Stimulated activated CD4-positive, alpha-beta T cell treated with anti-CD3 and anti-CD28 coated beads, Interleukin-4, amount 100 ng/mL, for 1 hour (primary cell): ENCODE measurements around the gene APLP2.
"Not testable (repeated sequence)": the region's sequence is repeated elsewhere in the genome, so short reads cannot be mapped to it uniquely, and the experiment has no call there.

ENCODE experiments used
- DNase-seq: peaks from one replicate; pipeline ENCODE4 v3.0.0-alpha.2; 2020

APLP2 gene

DNA sequence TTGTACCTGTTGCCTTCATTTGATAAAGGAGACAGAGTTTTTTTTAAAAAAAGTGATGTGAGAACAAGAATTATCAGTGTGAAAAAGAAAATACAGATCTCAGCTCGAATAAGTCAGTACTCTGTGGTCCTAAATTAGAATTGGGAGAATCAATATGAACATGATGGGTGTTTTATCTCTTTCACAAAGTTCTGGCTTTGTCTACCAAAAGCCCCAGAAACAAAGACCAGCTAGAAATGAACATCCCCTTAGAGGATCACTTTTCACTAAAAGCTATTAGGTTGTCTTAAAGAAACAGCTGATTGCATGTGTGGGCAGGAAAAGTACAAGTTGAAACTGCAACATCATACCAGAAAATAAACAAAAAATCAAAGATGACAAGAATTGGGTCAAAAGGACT is 81.5 kb downstream of the APLP2 start:
- DNase-seq = no peak

DNA sequence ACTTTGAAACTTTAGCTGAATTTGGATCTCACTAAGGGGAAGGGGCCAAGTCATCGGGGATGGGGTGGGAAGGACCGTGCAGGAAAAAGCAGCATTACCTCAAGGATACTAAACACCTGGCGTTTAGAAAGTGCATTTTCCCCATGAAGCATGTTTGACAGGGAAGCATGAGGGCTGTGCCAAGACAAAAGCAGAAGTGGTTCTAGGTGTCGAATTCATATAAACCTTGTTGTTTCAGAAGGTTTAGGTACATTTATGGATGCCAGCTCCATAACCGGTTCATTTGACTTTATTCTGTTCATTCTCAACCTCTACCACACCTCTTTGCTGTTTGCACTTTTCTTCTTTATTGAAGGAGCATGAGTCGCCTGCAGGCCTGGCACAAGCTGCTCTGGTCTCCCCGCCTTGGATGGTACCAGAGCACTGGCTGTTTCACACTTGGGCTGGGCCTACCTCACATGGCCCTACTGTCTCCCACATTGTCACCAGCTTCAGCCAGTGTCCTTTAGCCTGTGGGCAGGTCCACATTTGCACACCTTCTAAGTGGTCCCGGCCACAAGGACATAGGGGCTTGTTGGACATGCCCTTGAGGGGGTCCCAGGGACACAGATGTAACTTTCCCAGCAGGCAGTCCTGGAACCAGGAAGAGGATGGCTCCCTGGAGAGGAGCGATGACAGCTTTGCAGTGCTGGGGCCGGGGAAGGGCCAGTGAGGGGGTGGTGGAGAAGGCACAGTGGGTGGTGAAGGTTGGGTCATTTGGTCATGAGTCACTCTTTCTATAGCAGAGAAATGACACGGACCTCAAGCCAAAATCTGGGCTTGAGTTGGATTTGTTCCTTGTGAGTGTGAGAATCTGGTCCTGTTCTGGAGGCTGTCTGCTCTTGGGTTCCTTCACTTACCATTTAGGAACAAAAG is 86.7 kb downstream of the APLP2 start:
- DNase-seq = no peak

DNA sequence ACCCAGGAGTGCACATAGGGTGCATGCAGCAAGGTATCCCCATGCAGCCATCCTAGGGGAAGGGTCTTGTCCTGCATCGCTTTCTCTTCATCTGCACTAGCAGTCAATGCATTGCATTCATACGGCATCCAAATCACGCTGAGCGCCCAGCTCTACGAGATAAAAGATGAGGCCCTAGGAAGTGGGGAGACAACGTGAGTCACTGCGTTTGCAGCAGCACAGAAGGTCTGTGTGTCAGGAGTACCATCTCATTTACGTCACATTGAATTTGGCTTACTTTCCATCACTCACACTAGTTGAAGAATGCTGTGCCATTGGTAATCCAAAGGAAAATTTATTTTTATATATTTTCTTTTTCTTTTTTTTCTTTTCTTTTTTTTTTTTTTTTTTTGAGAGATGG is 87.4 kb downstream of the APLP2 start:
- no peak for DNase-seq

DNA sequence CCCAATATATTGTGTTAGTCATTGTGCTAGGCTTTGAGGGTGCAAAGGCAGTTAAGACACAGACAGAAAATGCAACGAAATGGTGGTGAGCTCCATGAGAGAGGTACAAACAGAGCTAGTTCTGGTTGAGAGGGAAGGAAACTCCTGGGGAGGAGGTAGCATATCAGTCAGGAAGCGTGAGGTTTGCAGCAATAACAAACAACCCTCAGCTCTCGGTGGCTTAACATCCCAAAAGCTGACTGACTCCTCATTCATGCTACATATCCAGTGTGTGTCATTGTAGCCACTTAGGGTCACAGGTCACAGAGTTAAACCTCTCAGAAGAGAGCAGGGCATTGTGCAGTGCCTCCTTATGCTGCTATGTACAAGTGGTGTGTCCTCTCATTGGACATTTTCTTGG is 88.1 kb downstream of the APLP2 start:
- no peak for DNase-seq

DNA sequence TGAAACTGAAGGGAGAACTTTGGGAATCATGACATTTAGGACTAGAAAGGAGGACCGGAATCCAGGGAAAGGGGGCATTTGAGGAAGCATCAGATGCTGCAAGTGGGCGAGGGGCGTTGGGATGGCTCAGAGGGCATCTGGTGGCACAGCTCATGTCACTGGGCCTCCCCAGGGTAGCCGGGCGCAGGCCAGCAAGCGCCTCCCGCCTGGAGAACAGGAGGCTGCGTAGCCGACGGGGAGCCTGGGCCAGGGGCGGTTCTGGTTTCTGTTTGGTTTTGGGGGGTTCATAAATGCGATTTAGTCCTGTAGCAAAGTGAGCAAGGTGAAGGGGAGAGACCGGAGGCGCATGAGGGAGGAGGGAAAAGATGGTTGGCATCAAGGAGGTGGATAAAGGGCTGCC is 89.4 kb downstream of the APLP2 start:
- DNase-seq = no peak

DNA sequence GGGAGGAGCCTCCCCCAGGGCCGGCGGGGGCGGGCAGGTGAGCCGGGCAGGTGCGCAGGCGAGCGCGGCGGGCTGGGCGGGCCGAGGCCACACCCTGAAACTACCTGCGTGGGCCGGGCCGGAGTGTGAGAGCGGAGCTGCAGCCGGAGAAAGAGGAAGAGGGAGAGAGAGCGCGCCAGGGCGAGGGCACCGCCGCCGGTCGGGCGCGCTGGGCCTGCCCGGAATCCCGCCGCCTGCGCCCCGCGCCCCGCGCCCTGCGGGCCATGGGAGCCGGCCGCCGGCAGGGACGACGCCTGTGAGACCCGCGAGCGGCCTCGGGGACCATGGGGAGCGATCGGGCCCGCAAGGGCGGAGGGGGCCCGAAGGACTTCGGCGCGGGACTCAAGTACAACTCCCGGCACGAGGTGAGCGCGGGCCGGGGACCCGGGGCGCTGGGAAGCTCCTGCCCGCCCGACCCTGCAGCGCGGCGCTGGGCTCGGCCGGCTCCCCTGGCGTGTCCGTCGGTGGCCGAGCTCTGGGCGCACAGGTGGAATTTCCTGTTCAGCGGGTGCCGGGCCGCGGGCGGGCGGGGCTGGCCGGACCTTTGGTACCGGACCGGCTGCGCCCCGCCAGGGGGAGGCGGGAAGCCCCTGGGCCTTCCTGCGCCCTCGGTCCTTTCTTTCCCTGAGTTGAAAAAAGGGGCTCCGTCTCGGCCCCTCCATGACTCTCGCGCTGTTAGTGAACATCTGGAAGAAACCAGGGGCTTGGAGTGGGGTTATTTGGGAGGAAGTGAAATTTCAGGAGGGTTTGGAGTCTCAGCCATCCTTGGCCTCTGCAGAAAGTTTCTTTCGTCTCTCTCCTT is 90.2 kb downstream of the APLP2 start, which contains the start of gene ST14:
Gene ST14, plus strand, starts transcription at position 126 of the 841 bp plus-strand sequence. Its CDS starts 198 bp downstream, at position 324.
- DNase-seq = no peak

DNA sequence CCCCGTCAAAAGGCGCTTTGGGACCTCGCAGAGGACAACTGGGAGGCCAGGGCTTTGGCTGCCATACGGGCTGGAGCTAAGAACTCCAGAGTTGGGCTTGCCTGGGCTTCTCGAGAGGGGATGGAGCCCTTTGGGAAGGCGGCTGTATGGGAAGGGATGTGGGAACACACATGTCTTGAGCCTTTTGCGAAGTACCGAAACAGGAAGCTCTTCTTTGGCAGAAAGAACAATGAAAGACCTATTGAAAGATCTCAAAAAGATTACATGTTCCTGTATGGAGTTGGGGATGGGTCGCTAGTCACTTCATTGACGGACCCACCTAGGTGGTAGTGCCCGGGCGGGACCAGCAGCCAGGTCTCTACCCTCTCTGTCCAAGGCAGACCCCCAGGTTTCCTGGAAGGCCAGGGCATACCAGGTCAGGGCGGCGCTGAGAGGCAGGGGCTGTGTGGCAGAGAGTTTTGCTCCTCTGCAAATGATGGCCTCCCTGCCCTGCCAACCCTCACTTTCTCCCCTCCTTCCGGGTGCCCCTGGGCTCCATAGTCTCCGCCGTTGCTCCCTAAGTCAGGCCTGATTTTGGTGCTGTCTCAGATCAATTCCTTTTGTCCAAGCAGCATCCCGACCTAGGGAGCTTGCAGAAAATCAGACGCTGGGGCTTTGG is 90.9 kb downstream of the APLP2 start:
- no peak for DNase-seq

DNA sequence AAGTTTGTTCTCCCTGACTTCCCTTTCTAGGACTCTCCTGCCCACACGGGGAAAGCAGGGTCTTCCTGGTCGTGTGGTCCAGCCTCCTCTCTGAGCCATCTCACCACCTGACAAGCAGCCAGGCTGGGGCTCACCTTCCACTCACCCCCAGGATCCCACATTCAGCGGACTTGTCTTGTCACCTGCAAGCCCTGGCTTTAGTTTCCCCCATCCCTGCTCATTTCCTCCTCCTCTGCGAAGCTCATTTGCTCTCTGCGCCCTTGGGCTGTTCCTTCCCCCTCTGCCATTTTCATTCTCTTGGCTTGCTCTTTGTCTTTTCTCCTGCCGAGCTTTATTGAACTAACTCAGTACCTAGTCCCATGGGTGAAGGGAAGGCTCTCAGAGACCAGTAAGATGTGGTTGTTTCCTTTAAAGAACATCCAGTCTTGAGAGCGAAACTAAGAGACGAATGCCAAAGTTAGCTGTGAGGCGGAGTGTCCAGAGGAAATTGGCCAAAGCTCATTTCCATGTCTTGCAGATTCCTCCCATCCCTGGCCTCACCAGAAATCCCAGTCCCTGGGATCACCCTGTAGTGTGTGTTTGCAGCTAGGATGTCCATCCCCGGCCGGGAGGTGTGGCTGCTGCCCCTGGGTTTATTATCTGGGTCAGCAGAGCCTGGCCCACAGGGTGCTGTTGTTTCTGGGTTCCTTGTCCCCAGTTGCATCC is 91.9 kb downstream of the APLP2 start:
- DNase-seq = no peak

DNA sequence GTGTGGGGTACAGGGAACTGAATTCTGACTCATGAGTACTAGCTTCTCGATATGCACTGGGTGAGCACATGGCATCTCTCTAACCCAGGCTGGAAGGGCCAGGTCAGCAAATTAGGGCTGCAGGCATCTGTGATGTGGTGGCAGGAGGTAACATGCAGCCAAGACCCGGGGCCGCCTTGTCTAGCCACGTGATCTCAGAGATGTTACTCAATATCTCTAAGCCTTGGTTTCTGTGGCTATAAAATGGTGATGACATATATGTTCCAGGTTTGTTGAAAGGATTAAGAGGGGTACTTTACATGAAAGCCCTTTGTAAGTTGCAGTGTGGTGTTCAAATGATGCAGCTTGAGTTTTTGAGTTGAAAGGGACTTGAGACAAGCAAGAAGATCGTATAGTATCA is 93.0 kb downstream of the APLP2 start:
- no peak for DNase-seq

DNA sequence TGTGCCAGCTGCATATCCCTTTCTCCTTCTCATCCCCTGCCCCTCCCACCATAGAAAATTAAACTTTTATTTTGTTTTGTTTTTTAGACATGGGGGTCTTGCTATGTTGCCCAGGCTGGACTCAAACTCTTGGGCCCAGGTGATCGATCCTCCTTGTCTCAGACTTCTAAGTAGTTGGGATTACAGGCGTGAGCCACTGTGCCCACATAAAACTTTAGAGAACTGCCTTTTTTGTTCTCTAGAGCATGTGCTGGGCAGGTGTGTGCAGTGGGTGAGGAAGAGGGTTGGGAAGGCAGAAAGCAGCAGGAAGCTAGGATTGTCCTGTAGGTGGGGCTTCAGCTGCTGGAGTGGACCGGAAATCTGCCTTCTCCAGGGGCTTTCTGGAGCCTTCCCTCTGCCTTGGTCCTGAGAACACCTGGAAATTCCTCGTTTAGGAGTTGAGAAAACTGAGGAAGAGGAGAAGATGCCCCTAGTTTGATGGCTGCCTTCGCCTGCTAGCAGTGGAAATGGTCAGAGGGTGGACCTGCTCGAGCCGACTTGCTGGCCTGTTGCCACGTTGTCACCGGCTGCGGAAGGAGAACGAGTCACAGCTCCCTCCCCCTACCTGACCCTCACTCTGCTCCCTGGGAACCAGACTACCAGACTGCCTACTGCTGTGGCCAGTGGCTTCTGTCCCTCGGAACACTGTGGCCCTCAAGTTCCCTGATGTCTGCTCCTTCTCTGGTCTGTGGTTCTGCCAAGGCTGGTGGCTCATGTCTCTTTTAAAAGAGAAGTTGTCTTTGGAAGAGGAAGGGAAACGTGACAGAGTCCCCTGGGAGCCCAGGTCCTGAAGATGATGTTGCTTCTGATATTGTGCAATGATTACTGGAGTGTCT is 93.9 kb downstream of the APLP2 start:
- no peak for DNase-seq

DNA sequence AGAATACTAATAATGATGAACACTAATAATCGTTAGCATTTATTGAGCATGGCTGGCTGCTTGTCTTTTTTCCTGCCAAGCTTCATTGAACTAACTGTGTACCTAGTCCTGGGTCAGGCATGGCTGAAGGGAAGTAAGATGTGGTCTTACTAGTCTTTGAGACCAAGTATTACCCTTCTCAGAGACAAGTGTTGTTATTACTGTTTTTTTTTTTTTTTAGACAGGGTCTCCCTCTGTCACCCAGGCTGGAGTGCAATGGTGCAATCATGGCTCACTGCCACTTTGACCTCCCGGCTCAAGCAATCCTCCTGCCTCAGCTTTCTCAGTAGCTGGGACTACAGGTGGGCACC is 94.5 kb downstream of the APLP2 start:
- no peak for DNase-seq

DNA sequence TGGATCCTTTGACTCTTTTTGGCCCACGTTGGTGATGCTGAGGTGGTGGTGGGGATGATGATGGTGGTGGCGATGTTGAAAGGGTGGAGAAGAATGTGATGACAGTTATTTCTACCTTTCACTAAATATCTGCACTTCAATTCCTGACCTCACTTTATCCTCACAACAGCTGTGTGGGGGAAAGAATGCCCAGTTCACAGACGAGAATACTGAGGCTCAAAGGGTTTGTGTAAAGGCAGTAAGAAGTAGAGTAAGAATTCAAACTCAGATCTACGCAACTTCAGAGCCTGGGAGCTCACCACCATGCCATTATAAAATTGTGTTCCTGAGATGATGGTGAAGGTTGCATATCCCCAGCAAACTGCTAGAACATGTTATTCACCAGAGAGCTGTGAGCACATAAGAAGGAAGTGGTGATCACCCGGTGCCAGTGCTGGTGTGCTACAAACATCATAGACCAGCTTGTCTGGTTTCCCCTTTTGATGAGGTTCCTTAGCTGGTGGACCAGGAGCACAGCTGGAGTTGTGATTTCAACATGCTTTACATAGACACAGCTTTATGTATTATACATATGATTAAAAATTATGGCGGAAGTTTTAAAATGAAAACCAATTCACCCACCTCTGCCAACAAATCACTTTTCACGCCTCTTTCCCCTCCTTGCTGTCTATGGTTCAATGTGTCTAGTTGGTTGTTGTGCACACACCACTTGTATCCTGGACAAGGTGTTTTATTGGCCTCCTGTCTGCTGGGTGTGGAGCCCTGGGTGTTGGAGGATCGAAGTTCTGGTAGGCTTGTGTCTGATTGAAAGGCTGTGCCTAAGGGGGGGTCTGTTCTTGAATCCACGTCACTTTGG is 96.1 kb downstream of the APLP2 start:
- no peak for DNase-seq

DNA sequence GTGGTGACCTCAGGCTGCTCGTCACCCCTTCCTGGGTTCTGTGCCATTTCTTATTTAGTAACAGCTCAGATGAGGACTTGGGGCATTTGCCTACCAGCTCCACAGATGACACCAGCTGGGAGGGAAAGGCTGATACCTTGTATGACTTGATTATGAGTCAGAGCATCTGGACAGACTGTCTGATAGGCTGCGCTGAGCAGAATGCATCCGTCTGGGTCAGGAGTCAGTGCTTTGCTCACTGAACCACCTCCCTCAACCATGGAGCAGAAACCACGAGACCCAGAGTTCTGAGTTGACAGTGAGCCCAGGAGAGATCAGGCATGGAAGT is 96.7 kb downstream of the APLP2 start:
- DNase-seq = no peak

DNA sequence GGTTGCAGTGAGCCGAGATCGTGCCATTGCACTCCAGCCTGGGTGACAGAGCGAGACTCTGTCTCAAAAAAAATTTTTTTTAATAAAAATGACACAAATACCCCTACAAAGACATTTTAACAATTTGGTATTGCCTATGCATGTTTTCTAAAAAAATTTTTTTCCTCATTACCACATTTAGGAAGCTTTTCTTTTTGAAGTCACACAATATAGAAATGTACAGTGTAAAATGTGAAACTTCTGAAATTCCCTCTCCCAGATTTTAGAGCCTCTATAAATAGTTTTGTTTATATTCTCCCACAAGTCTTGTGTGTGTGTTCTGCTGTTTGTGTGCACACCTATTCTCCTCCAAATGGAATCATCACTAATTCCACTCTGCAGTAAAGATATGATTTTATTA is 97.5 kb downstream of the APLP2 start:
- no peak for DNase-seq

DNA sequence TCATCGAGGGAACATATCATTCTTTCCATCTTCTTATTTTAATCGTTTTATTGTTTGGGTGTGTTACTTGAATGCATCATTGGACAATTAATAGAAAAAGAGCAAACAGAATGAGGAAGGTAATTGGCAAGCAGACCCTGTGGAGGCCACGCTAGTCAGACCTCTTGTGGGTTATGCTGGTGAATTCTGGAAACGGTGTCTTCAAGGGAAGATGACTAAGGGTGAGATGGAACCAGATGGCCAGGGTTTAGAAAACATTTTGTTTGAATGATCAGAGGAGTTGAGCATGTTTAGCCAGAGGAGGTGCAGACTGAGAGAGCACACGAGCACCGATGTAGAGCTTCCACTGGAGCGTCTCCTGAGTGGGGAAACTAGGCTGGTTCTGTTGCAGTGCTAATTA is 98.4 kb downstream of the APLP2 start:
- DNase-seq = no peak

DNA sequence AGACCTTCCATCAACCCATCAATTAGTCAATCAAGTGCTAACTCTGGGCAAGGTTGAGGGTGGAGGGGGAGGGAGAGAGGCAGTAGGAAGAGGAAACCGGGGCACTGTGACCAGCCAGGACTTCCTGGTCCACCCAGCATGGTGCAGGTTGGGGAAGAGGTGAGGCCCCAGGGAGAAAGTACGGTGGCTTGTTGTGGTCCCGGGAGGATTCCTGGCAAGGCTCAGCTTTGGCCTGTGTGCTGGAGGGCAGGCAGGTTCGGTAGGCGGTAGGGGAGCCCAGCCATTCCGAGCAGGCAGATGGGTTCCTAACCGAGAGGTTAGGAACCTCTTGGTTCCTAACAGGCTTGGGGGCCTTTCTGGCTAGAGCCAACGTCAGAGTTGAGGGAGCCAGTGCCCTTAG is 100.7 kb downstream of the APLP2 start:
- no peak for DNase-seq

DNA sequence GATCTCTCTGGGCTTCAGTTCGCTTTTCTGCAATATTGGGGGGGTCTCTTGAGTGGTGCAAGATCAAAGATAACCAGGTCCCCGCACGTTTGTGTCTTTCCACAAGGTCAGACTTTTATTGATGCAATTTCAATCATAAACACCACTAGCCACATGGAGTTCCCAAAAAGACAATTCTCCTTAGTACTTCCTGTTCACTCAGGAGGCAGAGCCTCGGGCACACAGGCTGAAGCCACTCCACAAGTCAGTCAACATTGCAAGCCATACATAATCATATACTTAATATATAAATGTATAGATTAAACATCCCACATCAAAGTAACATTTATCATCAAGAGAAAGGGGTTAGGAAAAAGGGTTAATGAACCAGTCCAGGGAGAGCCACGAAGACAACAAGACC is 101.8 kb downstream of the APLP2 start:
- DNase-seq = no peak

DNA sequence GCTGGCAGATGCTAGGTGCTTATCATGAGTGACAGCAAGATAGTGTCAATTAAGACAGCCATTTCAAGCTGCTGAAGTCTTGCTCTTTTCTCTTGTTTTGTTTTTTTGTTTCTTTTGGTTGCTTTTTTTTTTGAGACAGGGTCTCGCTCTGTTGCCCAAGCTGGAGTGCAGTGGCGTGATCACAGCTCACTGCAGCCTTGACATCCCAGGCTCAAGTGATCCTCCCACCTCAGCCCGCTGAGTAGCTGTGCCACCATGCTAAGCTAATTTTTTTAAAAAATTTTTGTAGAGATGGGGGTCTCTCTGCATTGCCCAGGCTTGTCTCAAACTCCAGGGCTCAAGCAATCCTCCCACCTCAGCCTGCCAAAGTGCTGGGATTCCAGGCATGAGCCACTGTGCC is 102.3 kb downstream of the APLP2 start:
- not testable (repeated sequence) for DNase-seq

DNA sequence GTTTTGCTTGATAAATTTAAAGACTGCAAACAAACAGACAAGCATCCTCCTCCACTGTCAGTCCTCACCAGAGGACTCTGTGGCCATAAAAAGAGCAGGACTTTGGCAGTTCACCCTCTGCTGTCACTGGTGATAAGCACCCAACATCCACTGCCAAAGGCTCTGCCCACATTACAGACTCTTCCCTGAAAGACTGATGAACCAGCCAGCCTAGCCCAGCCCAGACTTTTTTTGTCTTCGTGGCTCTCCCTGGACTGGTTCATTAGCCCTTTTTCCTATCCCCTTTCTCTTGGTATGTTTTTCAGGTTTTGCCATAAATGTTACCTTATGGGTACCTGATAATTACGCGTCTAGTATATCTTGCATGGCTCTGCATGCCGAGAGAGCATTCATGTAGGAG is 104.9 kb downstream of the APLP2 start:
- DNase-seq = no peak

DNA sequence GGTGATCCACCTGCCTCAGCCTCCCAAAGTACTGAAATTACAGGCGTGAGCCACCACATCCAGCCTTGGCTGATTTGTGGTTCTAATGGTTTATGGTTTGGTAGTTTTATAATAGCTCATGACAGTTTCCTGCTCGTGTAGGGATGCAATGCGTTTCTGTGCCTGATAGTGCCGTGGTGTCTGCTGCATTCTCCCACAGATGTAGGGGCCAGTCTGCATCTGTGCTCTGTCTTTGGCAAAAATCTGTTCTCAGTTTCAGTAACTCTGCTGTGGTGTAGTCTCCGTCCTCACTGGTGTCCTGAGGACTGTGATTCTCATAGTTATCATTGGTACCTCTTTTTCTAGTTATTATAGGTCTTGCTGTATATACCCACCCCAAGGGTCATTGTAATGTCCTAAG is 106.2 kb downstream of the APLP2 start:
- no peak for DNase-seq

DNA sequence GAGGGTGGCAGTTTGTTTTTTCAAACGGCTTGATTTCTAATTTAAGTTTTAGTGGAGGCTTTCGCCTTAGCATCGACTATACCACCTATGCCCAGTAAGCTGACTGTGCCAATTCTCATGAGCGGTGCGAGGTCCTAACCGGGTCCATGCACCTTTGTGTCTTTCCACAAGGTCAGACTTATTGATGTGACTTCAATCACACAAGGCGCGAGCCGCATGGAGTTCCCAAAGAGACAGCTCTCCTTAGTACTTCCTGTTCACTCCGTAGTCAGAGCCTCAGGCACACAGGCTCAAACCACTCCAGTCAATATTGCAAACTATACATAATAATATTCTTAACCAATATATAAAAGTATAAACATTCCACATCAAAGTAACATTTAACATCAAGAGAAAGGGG is 108.1 kb downstream of the APLP2 start:
- DNase-seq = no peak
